Stimulated activated CD8-positive, alpha-beta memory T cell treated with anti-CD3 and anti-CD28 coated beads, Interleukin-4, amount 100 ng/mL, for 24 hours (primary cell): Measurements from ENCODE around the gene MICU2.

Experiments used
- DNase-seq: peaks from one replicate; pipeline ENCODE4 v3.0.0-alpha.2; 2020; ENCODE audit warnings: low read depth

MICU2 gene

GRCh38 chr13:21544515-21544914 lies 59.5 kb downstream of the MICU2 start:
- DNase-seq, result no peak

- DNase-seq, result no peak
Observed at GRCh38 chr13:21542563-21542962, 61.4 kb downstream of the MICU2 start.

GRCh38 chr13:21541980-21542379 lies 62.0 kb downstream of the MICU2 start:
- no peak for DNase-seq

- no peak for DNase-seq
Observed at GRCh38 chr13:21541271-21541670, 62.7 kb downstream of the MICU2 start.

GRCh38 chr13:21539687-21540086 lies 64.3 kb downstream of the MICU2 start:
- DNase-seq, result no peak

- no peak for DNase-seq
Observed at GRCh38 chr13:21538753-21539152, 65.2 kb downstream of the MICU2 start.

- DNase-seq, result no peak
Observed at GRCh38 chr13:21538280-21538679, 65.7 kb downstream of the MICU2 start.

GRCh38 chr13:21537105-21537504 lies 66.9 kb downstream of the MICU2 start:
- no peak for DNase-seq

- DNase-seq, result no peak
Observed at GRCh38 chr13:21534760-21535159, 69.2 kb downstream of the MICU2 start.

GRCh38 chr13:21531455-21531854 lies 72.5 kb downstream of the MICU2 start:
- DNase-seq, result no peak

GRCh38 chr13:21530656-21531055 lies 73.3 kb downstream of the MICU2 start:
- DNase-seq, result no peak

- no peak for DNase-seq
Observed at GRCh38 chr13:21529146-21529893, 74.7 kb downstream of the MICU2 start.

- no peak for DNase-seq
Observed at GRCh38 chr13:21528616-21529015, 75.4 kb downstream of the MICU2 start.

GRCh38 chr13:21526707-21527540 lies 77.0 kb downstream of the MICU2 start:
- no peak for DNase-seq

- DNase-seq, result no peak
Observed at GRCh38 chr13:21522847-21523246, 81.1 kb downstream of the MICU2 start.

- no peak for DNase-seq
Observed at GRCh38 chr13:21522130-21522529, 81.8 kb downstream of the MICU2 start.

- DNase-seq, result no peak
Observed at GRCh38 chr13:21518617-21519144, 85.3 kb downstream of the MICU2 start.

GRCh38 chr13:21517576-21517975 lies 86.4 kb downstream of the MICU2 start:
- no peak for DNase-seq

- DNase-seq, result no peak
Observed at GRCh38 chr13:21516805-21517204, 87.2 kb downstream of the MICU2 start.

GRCh38 chr13:21511849-21512248 lies 92.1 kb downstream of the MICU2 start:
- no peak for DNase-seq

- no peak for DNase-seq
Observed at GRCh38 chr13:21504379-21504778, 99.6 kb downstream of the MICU2 start.

GRCh38 chr13:21501686-21502085 lies 102.3 kb downstream of the MICU2 start:
- no peak for DNase-seq

GRCh38 chr13:21486322-21486721 lies 117.6 kb downstream of the MICU2 start:
- DNase-seq, result no peak
